Neural progenitor cell (in vitro differentiated cells): Measurements from ENCODE around the gene HHATL.

Source experiments
- EZH2 ChIP-seq: fragments of 200-600 bp; sonication (generic); IDR thresholded peaks from 2 replicates; pipeline ENCODE4 v1.6.1; 2017; ENCODE audit warnings: antibody characterized with exemption, mild to moderate bottlenecking, moderate library complexity
- TF ChIP-seq, protein P1 (sequence below): fragments of 200-600 bp; sonication (generic); IDR thresholded peaks from 2 replicates; pipeline ENCODE4 v1.5.1; 2017; ENCODE audit warnings: antibody characterized with exemption, mild to moderate bottlenecking

- TF ChIP-seq, protein P1, sequence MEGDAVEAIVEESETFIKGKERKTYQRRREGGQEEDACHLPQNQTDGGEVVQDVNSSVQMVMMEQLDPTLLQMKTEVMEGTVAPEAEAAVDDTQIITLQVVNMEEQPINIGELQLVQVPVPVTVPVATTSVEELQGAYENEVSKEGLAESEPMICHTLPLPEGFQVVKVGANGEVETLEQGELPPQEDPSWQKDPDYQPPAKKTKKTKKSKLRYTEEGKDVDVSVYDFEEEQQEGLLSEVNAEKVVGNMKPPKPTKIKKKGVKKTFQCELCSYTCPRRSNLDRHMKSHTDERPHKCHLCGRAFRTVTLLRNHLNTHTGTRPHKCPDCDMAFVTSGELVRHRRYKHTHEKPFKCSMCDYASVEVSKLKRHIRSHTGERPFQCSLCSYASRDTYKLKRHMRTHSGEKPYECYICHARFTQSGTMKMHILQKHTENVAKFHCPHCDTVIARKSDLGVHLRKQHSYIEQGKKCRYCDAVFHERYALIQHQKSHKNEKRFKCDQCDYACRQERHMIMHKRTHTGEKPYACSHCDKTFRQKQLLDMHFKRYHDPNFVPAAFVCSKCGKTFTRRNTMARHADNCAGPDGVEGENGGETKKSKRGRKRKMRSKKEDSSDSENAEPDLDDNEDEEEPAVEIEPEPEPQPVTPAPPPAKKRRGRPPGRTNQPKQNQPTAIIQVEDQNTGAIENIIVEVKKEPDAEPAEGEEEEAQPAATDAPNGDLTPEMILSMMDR, result no peak
- TF ChIP-seq EZH2, result no peak
These were observed 46.6 kb upstream of the HHATL start for GRCh38 chr3:42749025-42749752.
